Chondrocyte (in vitro differentiated cells): Measurements from ENCODE around the gene STARD10. TPM values are rescaled to one million over a fixed set of nuclear protein-coding genes. Genes with fewer than 3 reads are reported as not detected.
"Not testable (repeated sequence)": the region's sequence is repeated elsewhere in the genome, so short reads cannot be mapped to it uniquely, and the experiment has no call there.

ENCODE experiments used
- DNase-seq: peaks from one replicate; pipeline ENCODE4 v3.0.0; 2021; ENCODE audit warnings: mixed read lengths, low spot score
- H3K27ac Mint-ChIP-seq: one replicate; pipeline ENCODE4 v1.8.0; 2021; ENCODE audit warnings: mild to moderate bottlenecking, moderate library complexity, mixed read lengths; ENCODE audit not compliant: unreplicated experiment
- H3K27me3 Mint-ChIP-seq: 2 replicates; pipeline ENCODE4 v1.8.0; 2021; ENCODE audit warnings: low read depth, mixed read lengths
- H3K36me3 Mint-ChIP-seq: 2 replicates; pipeline ENCODE4 v1.8.0; 2021; ENCODE audit warnings: low read depth, mixed read lengths
- H3K4me1 Mint-ChIP-seq: 2 replicates; pipeline ENCODE4 v1.8.0; 2021; ENCODE audit warnings: low read depth, mild to moderate bottlenecking, mixed read lengths
- H3K4me3 Mint-ChIP-seq: one replicate; pipeline ENCODE4 v1.8.0; 2021; ENCODE audit warnings: mild to moderate bottlenecking, moderate library complexity, mixed read lengths; ENCODE audit not compliant: unreplicated experiment
- H3K9me3 Mint-ChIP-seq: 2 replicates; pipeline ENCODE4 v1.8.0; 2021; ENCODE audit warnings: low read depth, mixed read lengths
- CTCF ChIP-seq: fragments of 200-600 bp; sonication (generic); IDR thresholded peaks from 2 replicates; pipeline ENCODE4 v1.5.0; 2021; ENCODE audit warnings: antibody characterized with exemption, mild to moderate bottlenecking, moderate library complexity
- total RNA-seq: library from RNA; stranded (reverse); gene quantifications from 3 replicates; pipeline ENCODE4 v1.2.1, GENCODE V29; 2021

STARD10 gene
- total RNA-seq, 1 donor from 2014 or later = 79.4 TPM

- Mint-ChIP-seq H3K4me3 (no peak overlapping the region), H3K9me3 (no peaks in the 10 kb centered on the region), H3K36me3 (peaks cover 3% of the 10 kb centered on the region), H3K27ac (no peak overlapping the region), H3K4me1 (peaks cover 36% of the 10 kb centered on the region), H3K27me3 (no peaks in the 10 kb centered on the region)
- TF ChIP-seq CTCF = no peak
- DNase-seq = no peak
These were observed 14.5 kb upstream of the STARD10 start for GRCh38 chr11:72808331-72808798.

GRCh38 chr11:72807792-72808191, 13.9 kb upstream of the STARD10 start:
- Mint-ChIP-seq H3K9me3 (no peaks in the 10 kb centered on the region), H3K4me3 (no peak overlapping the region), H3K36me3 (peaks cover 3% of the 10 kb centered on the region)

GRCh38 chr11:72807021-72807693, 13.3 kb upstream of the STARD10 start:
- Mint-ChIP-seq H3K9me3 (no peaks in the 10 kb centered on the region), H3K27me3 (no peaks in the 10 kb centered on the region), H3K4me1 (peaks cover 26% of the 10 kb centered on the region), H3K4me3 (no peak overlapping the region), H3K27ac (peak overlapping the region; percentile 79), H3K36me3 (peaks cover 3% of the 10 kb centered on the region)
- DNase-seq = no peak
- TF ChIP-seq CTCF = no peak

More at GRCh38 chr11:72807792-72808191, 13.9 kb upstream of the STARD10 start:
- Mint-ChIP-seq H3K4me1 (peaks cover 31% of the 10 kb centered on the region), H3K27ac (peak overlapping the region; percentile 79), H3K27me3 (no peaks in the 10 kb centered on the region)
- no peak for TF ChIP-seq CTCF
- DNase-seq = no peak

GRCh38 chr11:72806378-72806777, 12.5 kb upstream of the STARD10 start:
- peak overlapping the region; percentile 39 for H3K27ac Mint-ChIP-seq
- DNase-seq = not testable (repeated sequence)
- H3K4me1 Mint-ChIP-seq = peaks cover 21% of the 10 kb centered on the region

GRCh38 chr11:72805216-72805615, 11.4 kb upstream of the STARD10 start:
- Mint-ChIP-seq H3K4me1 (peaks cover 18% of the 10 kb centered on the region), H3K9me3 (no peaks in the 10 kb centered on the region), H3K27ac (no peak overlapping the region), H3K27me3 (no peaks in the 10 kb centered on the region), H3K4me3 (no peak overlapping the region), H3K36me3 (peaks cover 3% of the 10 kb centered on the region)
- no peak for DNase-seq
- no peak for TF ChIP-seq CTCF

More at GRCh38 chr11:72806378-72806777, 12.5 kb upstream of the STARD10 start:
- H3K9me3 Mint-ChIP-seq, H3K27me3 Mint-ChIP-seq, H3K36me3 Mint-ChIP-seq, H3K4me3 Mint-ChIP-seq: not testable (repeated sequence)

- no peak overlapping the region for H3K27ac Mint-ChIP-seq
- no peak for TF ChIP-seq CTCF
- peaks cover 13% of the 10 kb centered on the region for H3K4me1 Mint-ChIP-seq
- H3K36me3 Mint-ChIP-seq = no peaks in the 10 kb centered on the region
- no peak overlapping the region for H3K4me3 Mint-ChIP-seq
- no peaks in the 10 kb centered on the region for H3K27me3 Mint-ChIP-seq
- no peaks in the 10 kb centered on the region for H3K9me3 Mint-ChIP-seq
- DNase-seq = no peak
These were observed 9.0 kb upstream of the STARD10 start for GRCh38 chr11:72802822-72803221.
